Liver (tissue), 9 donors: ENCODE data around the gene HYLS1. TPM values are rescaled to one million over a fixed set of nuclear protein-coding genes. Genes with fewer than 3 reads are reported as not detected.

Source experiments
- DNase-seq: peaks from one replicate; pipeline ENCODE4 v3.0.0-alpha.2; 2017; ENCODE audit warnings: low spot score
- H3K27ac ChIP-seq, 2 donors: one replicate each; pipeline ENCODE4 v1.7.0; 2013; ENCODE audit warnings: inconsistent platforms in 2 of 2, low read length in 2 of 2, control low read depth in 1 of 2, low read depth in 1 of 2, mild to moderate bottlenecking in 1 of 2
- H3K27me3 ChIP-seq, 4 donors: one replicate each; pipeline versions ENCODE4 v1.6.1 to v1.7.0; 2013; ENCODE audit warnings: low read length in 3 of 4, inconsistent platforms in 1 of 4, mild to moderate bottlenecking in 1 of 4, moderate library complexity in 1 of 4; ENCODE audit not compliant: control insufficient read depth in 4 of 4, insufficient read depth in 4 of 4
- H3K36me3 ChIP-seq, 4 donors: one replicate each; pipeline versions ENCODE4 v1.6.1 to v1.7.0; 2013; ENCODE audit warnings: low read length in 3 of 4, mild to moderate bottlenecking in 3 of 4, low read depth in 1 of 4, moderate library complexity in 1 of 4; ENCODE audit not compliant: control insufficient read depth in 4 of 4, insufficient read depth in 3 of 4
- H3K4me1 ChIP-seq, 4 donors: one replicate each; pipeline versions ENCODE4 v1.6.1 to v1.7.0; 2013; ENCODE audit warnings: low read length in 3 of 4, mild to moderate bottlenecking in 3 of 4, moderate library complexity in 1 of 4; ENCODE audit not compliant: control insufficient read depth in 4 of 4, insufficient read depth in 4 of 4
- H3K4me3 ChIP-seq, 3 donors: one replicate each; pipeline versions ENCODE4 v1.6.1 to v1.7.0; 2013; ENCODE audit warnings: low read length in 3 of 3, control low read depth in 1 of 3, low read depth in 1 of 3, mild to moderate bottlenecking in 1 of 3
- H3K9ac ChIP-seq, 2 donors: one replicate each; pipeline ENCODE4 v1.7.0; 2013; ENCODE audit warnings: low read length in 2 of 2, mild to moderate bottlenecking in 2 of 2, moderate library complexity in 2 of 2, control low read depth in 1 of 2, low read depth in 1 of 2
- H3K9me3 ChIP-seq, 4 donors: one replicate each; pipeline versions ENCODE4 v1.6.1 to v1.7.0; 2013; ENCODE audit warnings: low read length in 3 of 4; ENCODE audit not compliant: control insufficient read depth in 4 of 4
- ATF3 ChIP-seq: IDR thresholded peaks from 2 replicates; pipeline ENCODE4 v1.6.1; 2016; ENCODE audit warnings: antibody characterized with exemption
- YY1 ChIP-seq: IDR thresholded peaks from 2 replicates; pipeline ENCODE4 v1.6.1; 2016; ENCODE audit warnings: antibody characterized with exemption, mild to moderate bottlenecking
- ZBTB33 ChIP-seq: IDR thresholded peaks from 2 replicates; pipeline ENCODE4 v1.6.1; 2016; ENCODE audit warnings: antibody characterized with exemption
- WGBS: extraction: QIAGEN DNeasy Blood & Tissue Kit; methylation state at CpG from one replicate; pipeline ENCODE4 v1.1.7; 2013; 5-methylcytosine and 5-hydroxymethylcytosine counted together
- polyA plus RNA-seq, 2 donors: library from polyadenylated mRNA; stranded (reverse) in 1 of 2; unstranded in 1 of 2; fragments of 200-250 nt in 1 of 2; fragments of >200 nt in 1 of 2; fragmentation: Nextera tagmentation in 1 of 2; extraction: Ambion mirVana in 1 of 2; gene quantifications; one replicate each; pipeline versions ENCODE4 v1.2.1 to v1.2.3, GENCODE V29; 2013 to 2015
- total RNA-seq, 2 donors: library from RNA; depleted of rRNA; stranded (reverse); fragments of >200 nt; gene quantifications; one replicate each; pipeline ENCODE4 v1.2.3, GENCODE V29; 2014
- TF ChIP-seq, protein P1 (sequence below): IDR thresholded peaks from 2 replicates; pipeline ENCODE4 v1.6.1; 2016; ENCODE audit warnings: antibody characterized with exemption, mild to moderate bottlenecking
- donor health status: healthy.
- donor health status: healthy.
- donor health status: healthy.
- donor health status: healthy.
- donor health status: healthy.

The HYLS1 gene
- total and polyA plus RNA-seq, 4 donors = 1.9 to 4.9 (median 3.7) TPM

DNA sequence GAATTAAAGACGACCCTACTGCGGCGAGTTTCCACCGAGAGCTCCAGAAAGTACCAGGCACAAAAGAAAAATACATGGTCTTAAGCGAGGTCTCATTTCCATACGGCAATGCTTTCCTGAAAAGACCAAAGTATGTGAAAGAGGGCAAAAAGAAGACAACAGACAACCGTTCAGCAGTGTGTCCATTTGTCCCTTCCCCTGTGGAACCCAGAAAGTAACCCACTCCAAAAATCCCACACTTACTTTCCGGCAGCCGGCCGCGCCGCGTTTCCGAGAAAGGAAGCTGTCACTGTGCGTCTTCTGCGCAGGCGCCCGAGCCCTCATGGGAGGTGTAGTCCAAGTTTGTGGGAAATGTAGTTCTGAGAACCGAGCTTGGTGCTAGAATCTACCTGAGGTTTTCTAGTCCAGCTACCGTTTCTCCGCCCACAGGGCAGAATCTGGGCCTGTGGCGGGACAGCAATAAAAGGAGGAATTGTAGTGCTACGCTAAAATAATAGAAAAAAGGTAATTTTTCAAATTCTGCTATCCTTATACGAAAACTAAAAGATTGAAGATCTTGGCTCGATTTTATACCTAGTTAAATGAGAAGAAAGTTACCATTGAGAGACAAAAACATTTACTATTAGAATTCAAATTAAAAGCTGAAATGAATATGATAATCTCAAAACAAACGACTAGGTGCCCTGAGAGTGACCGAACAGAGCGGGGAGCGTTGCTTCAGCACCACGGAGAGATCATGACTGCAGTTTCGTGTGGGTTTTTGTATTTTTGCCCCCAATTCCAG lies 15.7 kb downstream of the HYLS1 start, which contains the start of gene PUS3 (continued):
- TF ChIP-seq, protein P1, sequence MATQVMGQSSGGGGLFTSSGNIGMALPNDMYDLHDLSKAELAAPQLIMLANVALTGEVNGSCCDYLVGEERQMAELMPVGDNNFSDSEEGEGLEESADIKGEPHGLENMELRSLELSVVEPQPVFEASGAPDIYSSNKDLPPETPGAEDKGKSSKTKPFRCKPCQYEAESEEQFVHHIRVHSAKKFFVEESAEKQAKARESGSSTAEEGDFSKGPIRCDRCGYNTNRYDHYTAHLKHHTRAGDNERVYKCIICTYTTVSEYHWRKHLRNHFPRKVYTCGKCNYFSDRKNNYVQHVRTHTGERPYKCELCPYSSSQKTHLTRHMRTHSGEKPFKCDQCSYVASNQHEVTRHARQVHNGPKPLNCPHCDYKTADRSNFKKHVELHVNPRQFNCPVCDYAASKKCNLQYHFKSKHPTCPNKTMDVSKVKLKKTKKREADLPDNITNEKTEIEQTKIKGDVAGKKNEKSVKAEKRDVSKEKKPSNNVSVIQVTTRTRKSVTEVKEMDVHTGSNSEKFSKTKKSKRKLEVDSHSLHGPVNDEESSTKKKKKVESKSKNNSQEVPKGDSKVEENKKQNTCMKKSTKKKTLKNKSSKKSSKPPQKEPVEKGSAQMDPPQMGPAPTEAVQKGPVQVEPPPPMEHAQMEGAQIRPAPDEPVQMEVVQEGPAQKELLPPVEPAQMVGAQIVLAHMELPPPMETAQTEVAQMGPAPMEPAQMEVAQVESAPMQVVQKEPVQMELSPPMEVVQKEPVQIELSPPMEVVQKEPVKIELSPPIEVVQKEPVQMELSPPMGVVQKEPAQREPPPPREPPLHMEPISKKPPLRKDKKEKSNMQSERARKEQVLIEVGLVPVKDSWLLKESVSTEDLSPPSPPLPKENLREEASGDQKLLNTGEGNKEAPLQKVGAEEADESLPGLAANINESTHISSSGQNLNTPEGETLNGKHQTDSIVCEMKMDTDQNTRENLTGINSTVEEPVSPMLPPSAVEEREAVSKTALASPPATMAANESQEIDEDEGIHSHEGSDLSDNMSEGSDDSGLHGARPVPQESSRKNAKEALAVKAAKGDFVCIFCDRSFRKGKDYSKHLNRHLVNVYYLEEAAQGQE = peak; percentile 99
- TF ChIP-seq YY1 = peak; percentile 44

GRCh38 chr11:125903711-125904659 lies 16.5 kb downstream of the HYLS1 start, which contains the start of gene DDX25:
Gene DDX25 (plus strand): TSS chr11:125904508. CDS start chr11:125904518, 10 bp downstream.
- H3K36me3 ChIP-seq = peaks cover 0 to 11% (median 6%) of the 10 kb centered on the region in 4 donors
- no peaks in the 10 kb centered on the region for H3K9me3 ChIP-seq
- H3K27ac ChIP-seq = peak within 1 kb of the TSS in 1 of 2 donors; percentile 98
- no peak for DNase-seq
- no peaks in the 10 kb centered on the region for H3K27me3 ChIP-seq
- WGBS = 11% methylated on average over 81 of the region's 81 CpGs
- peak within 1 kb of the TSS in 2 of 3 donors; percentile 74 to 98 for H3K4me3 ChIP-seq
- peaks cover 7 to 23% (median 12%) of the 10 kb centered on the region in 4 donors for H3K4me1 ChIP-seq
- peak within 1 kb of the TSS in 1 of 2 donors; percentile 11 for H3K9ac ChIP-seq
- TF ChIP-seq ZBTB33 (no peak), ATF3 (no peak)
- TF ChIP-seq, protein P1 = peak; percentile 83
